Neuronal stem cell (in vitro differentiated cells): Measurements from ENCODE around the gene B3GALT6.

Experiments used
- DNase-seq: peaks from one replicate; pipeline ENCODE4 v3.0.0-alpha.2; 2013; ENCODE audit warnings: low spot score
- H2AFZ ChIP-seq: one replicate; pipeline ENCODE4 v1.6.1; 2013; ENCODE audit warnings: mild to moderate bottlenecking, low read length, inconsistent platforms
- H2AK5ac ChIP-seq: 2 replicates; pipeline ENCODE4 v1.6.1; 2013; ENCODE audit warnings: low read depth, mild to moderate bottlenecking, inconsistent platforms, low read length, moderate library complexity, mixed read lengths
- H2BK120ac ChIP-seq: 2 replicates; pipeline ENCODE4 v1.6.1; 2013; ENCODE audit warnings: low read depth, mild to moderate bottlenecking, inconsistent platforms, low read length, moderate library complexity, mixed read lengths
- H2BK12ac ChIP-seq: one replicate; pipeline ENCODE4 v1.6.1; 2013; ENCODE audit warnings: low read length, inconsistent platforms
- H2BK15ac ChIP-seq: 2 replicates; pipeline ENCODE4 v1.6.1; 2013; ENCODE audit warnings: mild to moderate bottlenecking, low read length, inconsistent platforms, mixed read lengths
- H2BK5ac ChIP-seq: one replicate; pipeline ENCODE4 v1.6.1; 2013; ENCODE audit warnings: inconsistent platforms, mild to moderate bottlenecking, low read length, moderate library complexity
- H3K14ac ChIP-seq: one replicate; pipeline ENCODE4 v1.6.1; 2013; ENCODE audit warnings: low read length, inconsistent platforms
- H3K18ac ChIP-seq: 2 replicates; pipeline ENCODE4 v1.6.1; 2013; ENCODE audit warnings: low read length, inconsistent platforms
- H3K23ac ChIP-seq: 2 replicates; pipeline ENCODE4 v1.6.1; 2013; ENCODE audit warnings: low read depth, mild to moderate bottlenecking, mixed read lengths, low read length, inconsistent platforms; ENCODE audit not compliant: poor library complexity
- H3K27ac ChIP-seq: replicated peaks from 3 replicates; pipeline ENCODE4 v1.5.1; 2013; ENCODE audit warnings: low read length, inconsistent platforms
- H3K27me3 ChIP-seq, 3 experiments: 2 replicates each; pipeline ENCODE4 v1.6.1; 2013; ENCODE audit warnings: low read length in 3 of 3, mild to moderate bottlenecking in 2 of 3, inconsistent platforms in 1 of 3, low read depth in 1 of 3, mixed read lengths in 1 of 3, moderate library complexity in 1 of 3; ENCODE audit not compliant: control insufficient read depth in 3 of 3, insufficient read depth in 3 of 3
- H3K36me3 ChIP-seq, 2 donors: replicated peaks in 1 of 2; 2 replicates each; pipeline ENCODE4 v1.6.1; 2013; ENCODE audit warnings: low read length in 2 of 2; ENCODE audit not compliant: control insufficient read depth in 2 of 2, insufficient read depth in 2 of 2
- H3K4ac ChIP-seq: 2 replicates; pipeline ENCODE4 v1.6.1; 2013; ENCODE audit warnings: inconsistent platforms, mild to moderate bottlenecking, low read length, moderate library complexity
- H3K4me1 ChIP-seq, 2 donors: 1 replicate in 1 of 2; 2 replicates in 1 of 2; pipeline ENCODE4 v1.6.1; 2013; ENCODE audit warnings: low read length in 2 of 2, low read depth in 1 of 2; ENCODE audit not compliant: control insufficient read depth in 2 of 2, insufficient read depth in 1 of 2
- H3K4me2 ChIP-seq: one replicate; pipeline ENCODE4 v1.6.1; 2013; ENCODE audit warnings: mild to moderate bottlenecking, low read length, inconsistent platforms; ENCODE audit not compliant: insufficient read depth, poor library complexity, severe bottlenecking
- H3K4me3 ChIP-seq, 2 donors: 2 replicates each; pipeline ENCODE4 v1.5.1; 2013; ENCODE audit warnings: low read length in 2 of 2, mild to moderate bottlenecking in 2 of 2, inconsistent platforms in 1 of 2, moderate library complexity in 1 of 2
- H3K79me1 ChIP-seq: one replicate; pipeline ENCODE4 v1.6.1; 2013; ENCODE audit warnings: low read depth, mild to moderate bottlenecking, inconsistent platforms, low read length, moderate library complexity
- H3K9ac ChIP-seq: one replicate; pipeline ENCODE4 v1.6.1; 2013; ENCODE audit warnings: mild to moderate bottlenecking, low read depth, low read length, inconsistent platforms; ENCODE audit not compliant: poor library complexity
- H3K9me3 ChIP-seq, 2 donors: replicated peaks in 1 of 2; 2 replicates each; pipeline versions ENCODE3 to v1.6.1; 2013; ENCODE audit warnings: low read length in 2 of 2, mild to moderate bottlenecking in 2 of 2, inconsistent platforms in 1 of 2, low read depth in 1 of 2, mixed read lengths in 1 of 2, moderate library complexity in 1 of 2; ENCODE audit not compliant: control insufficient read depth in 2 of 2, insufficient read depth in 1 of 2
- H4K8ac ChIP-seq: one replicate; pipeline ENCODE4 v1.6.1; 2013; ENCODE audit warnings: low read depth, mild to moderate bottlenecking, inconsistent platforms, low read length, moderate library complexity
- H4K91ac ChIP-seq: one replicate; pipeline ENCODE4 v1.6.1; 2013; ENCODE audit warnings: low read length, low read depth, mild to moderate bottlenecking, inconsistent platforms; ENCODE audit not compliant: poor library complexity
- WGBS, 2 donors: extraction: QIAGEN DNeasy Blood & Tissue Kit; methylation state at CpG; one replicate each; pipeline ENCODE4 v1.1.7; 2013; ENCODE audit warnings: missing lambda C conversion rate in 2 of 2, mixed read lengths in 1 of 2; ENCODE audit not compliant: insufficient read length in 2 of 2, insufficient replicate concordance in 1 of 2; ENCODE audit errors: extremely low coverage in 2 of 2; 5-methylcytosine and 5-hydroxymethylcytosine counted together

B3GALT6 gene

DNA sequence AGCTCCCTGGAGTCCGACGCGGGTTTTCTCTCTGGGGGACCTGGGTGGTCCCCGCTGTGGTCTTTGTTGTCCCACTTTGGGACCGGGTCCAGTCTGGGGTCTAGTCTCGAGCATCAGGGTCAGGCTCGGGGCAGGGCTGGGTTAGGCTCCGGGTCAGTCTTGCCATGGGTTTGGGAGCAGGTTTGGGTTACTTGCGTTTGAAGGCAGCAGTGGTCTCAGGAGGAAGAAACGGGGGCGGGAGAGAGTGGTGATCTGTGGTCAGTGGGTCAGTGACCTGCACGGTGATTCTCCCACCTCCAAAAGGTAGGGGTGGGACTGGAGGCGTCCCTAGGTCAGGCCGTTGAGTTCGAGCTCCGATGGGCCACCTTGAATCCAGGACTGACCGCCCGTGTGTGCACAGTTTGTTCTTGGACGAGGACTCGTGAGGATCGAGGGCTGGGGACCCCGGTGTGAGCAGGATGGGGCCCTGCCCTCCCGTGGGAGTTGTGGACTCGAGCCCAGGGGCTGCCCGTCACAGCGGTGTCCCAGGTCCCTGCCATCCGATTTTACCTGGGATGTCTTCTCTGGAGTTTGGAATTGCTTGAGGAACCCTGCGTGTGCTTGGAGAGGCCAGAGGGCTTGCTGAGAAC is 2.3 kb downstream of the B3GALT6 start:
- Histone ChIP-seq H2BK120ac (no peak overlapping the region), H4K8ac (no peak overlapping the region), H3K14ac (no peak overlapping the region), H3K27ac (no peak overlapping the region), H4K91ac (no peak overlapping the region), H2AK5ac (no peak overlapping the region), H3K4me3 (no peak overlapping the region), H3K4me1 (peaks cover 14 to 35% of the 10 kb centered on the region in 2 donors), H3K9me3 (peaks cover 0 to 12% of the 10 kb centered on the region in 2 donors), H2BK15ac (no peak overlapping the region), H3K4ac (no peak overlapping the region), H2BK5ac (no peak overlapping the region), H2BK12ac (no peak overlapping the region), H3K18ac (no peak overlapping the region), H3K4me2 (no peak overlapping the region), H3K23ac (peak overlapping the region; percentile 8), H2AFZ (no peak overlapping the region), H3K9ac (no peak overlapping the region), H3K79me1 (peaks cover 12% of the 10 kb centered on the region), H3K36me3 (peaks cover 12 to 32% of the 10 kb centered on the region in 2 donors), H3K27me3 (no peaks in the 10 kb centered on the region)
- no peak for DNase-seq
- WGBS, 2 donors = no CpG with 5 or more reads among the region's 28 CpGs

DNA sequence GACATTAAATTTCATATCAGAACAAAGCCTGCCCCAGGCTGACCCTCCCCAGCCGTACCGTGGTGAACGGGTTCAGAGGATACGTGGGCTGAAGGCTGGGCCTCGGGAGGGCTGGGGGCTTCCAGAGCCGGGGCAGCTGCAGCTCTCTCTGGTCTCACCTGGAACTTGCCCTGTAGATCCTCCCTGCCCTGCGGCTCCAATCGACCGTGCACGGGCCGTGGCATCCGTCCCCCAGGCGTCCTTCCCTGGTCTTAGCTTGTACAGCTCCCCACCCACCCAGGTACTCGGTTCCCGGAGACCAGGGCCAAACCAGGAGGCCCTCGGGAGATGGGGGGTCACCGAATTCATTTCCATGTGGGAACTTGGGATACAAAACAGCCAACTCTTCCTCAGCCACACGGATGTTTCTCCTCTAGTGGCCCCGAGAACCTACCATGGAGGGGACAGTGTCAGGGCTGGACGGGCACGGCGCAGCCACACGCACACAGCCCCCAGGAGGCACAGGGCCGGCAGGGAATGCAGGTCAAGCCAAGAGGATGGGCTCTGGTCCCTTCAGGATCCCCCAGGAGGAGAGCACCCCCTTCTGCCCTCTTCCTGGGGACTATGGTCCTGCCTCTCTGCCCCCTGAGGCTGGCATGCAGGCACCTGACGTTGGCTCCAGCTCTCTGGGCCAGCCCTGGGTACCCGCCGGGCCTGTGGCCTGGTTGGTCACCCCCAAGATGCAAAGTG is 3.1 kb downstream of the B3GALT6 start:
- peaks cover 0 to 12% of the 10 kb centered on the region in 2 donors for H3K9me3 ChIP-seq
- no peak overlapping the region for H2BK120ac ChIP-seq
- H2BK15ac ChIP-seq = no peak overlapping the region
- H4K8ac ChIP-seq = no peak overlapping the region
- H2AFZ ChIP-seq = no peak overlapping the region
- no CpG with 5 or more reads among the region's 27 CpGs for WGBS, 2 donors
- no peak overlapping the region for H3K4me2 ChIP-seq
- DNase-seq = no peak
- no peak overlapping the region for H4K91ac ChIP-seq
- H3K9ac ChIP-seq = no peak overlapping the region
- no peak overlapping the region for H2BK12ac ChIP-seq
- H2AK5ac ChIP-seq = no peak overlapping the region
- H3K27ac ChIP-seq = no peak overlapping the region
- peaks cover 12 to 23% of the 10 kb centered on the region in 2 donors for H3K36me3 ChIP-seq
- H3K4ac ChIP-seq = no peak overlapping the region
- peak overlapping the region; percentile 34 for H3K23ac ChIP-seq
- peaks cover 20 to 44% of the 10 kb centered on the region in 2 donors for H3K4me1 ChIP-seq
- peak overlapping the region; percentile 19 for H2BK5ac ChIP-seq
- no peak overlapping the region for H3K4me3 ChIP-seq
- H3K27me3 ChIP-seq = no peaks in the 10 kb centered on the region
- peak overlapping the region; percentile 63 for H3K14ac ChIP-seq
- H3K79me1 ChIP-seq = peaks cover 12% of the 10 kb centered on the region
- no peak overlapping the region for H3K18ac ChIP-seq

DNA sequence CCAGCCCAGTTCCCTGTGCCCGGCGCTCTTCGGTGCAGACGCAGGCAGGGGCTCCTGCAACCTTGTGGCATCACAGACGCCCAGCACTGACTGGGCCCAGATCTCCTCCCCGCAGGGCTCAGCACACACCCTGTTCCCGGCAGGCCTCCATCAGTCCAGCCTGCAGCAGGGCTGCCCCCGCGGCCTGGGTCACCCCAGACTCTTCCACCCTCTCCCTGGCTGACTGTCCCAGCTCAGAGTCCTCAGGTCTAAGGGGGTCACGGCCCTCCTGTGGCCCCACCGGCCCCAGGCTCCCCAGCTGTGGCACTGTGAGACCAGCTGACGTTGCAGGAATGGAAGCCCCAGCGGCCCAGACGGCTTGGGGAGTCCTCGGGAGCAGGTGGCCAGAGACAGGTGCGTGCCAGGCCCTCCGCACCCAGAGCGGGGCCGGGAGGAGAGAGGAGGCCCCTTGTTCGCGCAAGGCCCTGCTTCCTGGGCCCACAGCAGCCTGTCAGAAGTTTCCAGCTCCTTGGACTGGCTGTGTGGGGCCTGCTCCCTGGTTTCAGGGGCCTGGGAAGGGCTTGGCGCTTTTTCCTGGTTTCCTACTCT is 4.2 kb downstream of the B3GALT6 start:
- Histone ChIP-seq H3K4me2 (no peak overlapping the region), H2BK5ac (no peak overlapping the region), H2BK12ac (no peak overlapping the region), H2BK120ac (no peak overlapping the region), H3K4me1 (peaks cover 17 to 41% of the 10 kb centered on the region in 2 donors), H3K9me3 (peaks cover 0 to 12% of the 10 kb centered on the region in 2 donors), H3K27ac (no peak overlapping the region), H3K4me3 (no peak overlapping the region), H3K4ac (no peak overlapping the region), H2AK5ac (peak overlapping the region; percentile 46), H4K8ac (no peak overlapping the region), H3K9ac (no peak overlapping the region), H3K14ac (peak overlapping the region; percentile 8), H3K23ac (peak overlapping the region; percentile 87), H3K79me1 (peaks cover 12% of the 10 kb centered on the region), H2BK15ac (no peak overlapping the region), H3K27me3 (peaks cover 0 to 4% (median 0%) of the 10 kb centered on the region in 3 experiments), H2AFZ (no peak overlapping the region), H3K18ac (peak overlapping the region; percentile 48), H4K91ac (no peak overlapping the region), H3K36me3 (peaks cover 12 to 22% of the 10 kb centered on the region in 2 donors)
- WGBS, 2 donors = no CpG with 5 or more reads among the region's 22 CpGs
- DNase-seq = no peak
